Lower lobe of right lung (tissue), 2 donors: ENCODE data around the gene KCNQ1. TPM values are rescaled to one million over a fixed set of nuclear protein-coding genes. Genes with fewer than 3 reads are reported as not detected.

Experiments
- ATAC-seq, 2 donors: fragments of 200-7000 bp; cut with Tn5 transposase; one replicate each; pipeline ENCODE4 v1.9.1; 2020 to 2022; ENCODE audit warnings: mild to moderate bottlenecking in 2 of 2, moderate library complexity in 2 of 2
- DNase-seq: peaks from one replicate; pipeline ENCODE4 v3.0.0-alpha.2; 2020
- H3K27ac ChIP-seq: fragments of 200-600 bp; one replicate; pipeline ENCODE4 v1.8.0; 2022
- H3K27me3 ChIP-seq: fragments of 200-600 bp; one replicate; pipeline ENCODE4 v1.8.0; 2022; ENCODE audit warnings: low read depth
- H3K36me3 ChIP-seq: fragments of 200-600 bp; one replicate; pipeline ENCODE4 v1.8.0; 2022; ENCODE audit warnings: mild to moderate bottlenecking
- H3K4me1 ChIP-seq: fragments of 200-600 bp; one replicate; pipeline ENCODE4 v1.8.0; 2022
- H3K4me3 ChIP-seq: fragments of 200-600 bp; one replicate; pipeline ENCODE4 v1.8.0; 2022; ENCODE audit warnings: mild to moderate bottlenecking
- H3K9me3 ChIP-seq: fragments of 200-600 bp; one replicate; pipeline ENCODE4 v1.8.0; 2022
- CTCF ChIP-seq: fragments of 200-600 bp; IDR thresholded peaks from one replicate; pipeline ENCODE4 v1.8.0; 2022; ENCODE audit warnings: antibody characterized with exemption, mild to moderate bottlenecking
- intact Hi-C: fragments of 100-400 bp; cut with DNase I; formaldehyde crosslinking; loops from one replicate; pipeline ENCODE4 v1.11.0; 2022
- total RNA-seq: library from RNA; stranded (reverse); fragmentation: NEBNext Ultra II Directional; extraction: Animal tissue kit (Norgen Biotek cat#: 25700); gene quantifications from one replicate; pipeline ENCODE4 v1.2.1, GENCODE V29; 2021
- donor health status: DM: no; HTN: yes; CAD: no; lungs with severe emphysema.

KCNQ1 gene
- total RNA-seq, 1 donor from 2014 or later: 51.0 TPM

- ATAC-seq (no peak), DNase-seq (peak; percentile 16)
- intact Hi-C loops: no loop called here
- no peak overlapping the region for H3K27ac ChIP-seq
- no peak for TF ChIP-seq CTCF
- no peaks in the 10 kb centered on the region for H3K27me3 ChIP-seq
- no peaks in the 10 kb centered on the region for H3K4me1 ChIP-seq
- H3K36me3 ChIP-seq: no peaks in the 10 kb centered on the region
- H3K4me3 ChIP-seq: no peak overlapping the region
- H3K9me3 ChIP-seq: no peaks in the 10 kb centered on the region
These were observed 261.5 kb downstream of the KCNQ1 start for GRCh38 chr11:2706321-2706720.

DNA sequence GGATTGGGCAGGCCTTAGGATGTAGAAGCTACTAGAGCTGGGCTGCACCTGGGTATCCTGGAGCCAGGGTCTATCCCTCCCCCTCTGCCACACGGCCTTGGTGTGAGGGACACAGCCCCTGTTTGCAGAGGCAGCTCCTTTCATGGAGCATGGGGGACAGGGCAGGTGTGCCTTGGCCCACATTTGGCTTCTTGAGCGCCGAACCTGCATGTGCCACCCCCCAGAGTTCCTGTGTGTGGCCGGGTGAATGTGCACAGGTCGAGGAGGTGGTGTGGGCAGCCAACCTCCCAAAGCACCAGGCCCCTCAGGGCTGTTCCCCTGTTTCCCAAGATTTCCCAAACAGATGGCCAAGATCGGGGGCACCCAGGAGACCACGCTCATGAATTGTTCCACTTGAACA is 262.9 kb downstream of the KCNQ1 start:
- intact Hi-C loops: no loop called here

GRCh38 chr11:2708151-2708581 is 263.4 kb downstream of the KCNQ1 start:
- no peak for TF ChIP-seq CTCF
- no peaks in the 10 kb centered on the region for H3K27me3 ChIP-seq
- ATAC-seq (peak in 1 of 2 donors; percentile 9), DNase-seq (no peak)
- no peaks in the 10 kb centered on the region for H3K4me1 ChIP-seq
- no peaks in the 10 kb centered on the region for H3K9me3 ChIP-seq
- intact Hi-C loops: no loop called here
- no peak overlapping the region for H3K4me3 ChIP-seq
- H3K36me3 ChIP-seq: no peaks in the 10 kb centered on the region
- H3K27ac ChIP-seq: peak overlapping the region; percentile 72

More for the DNA sequence above, 262.9 kb downstream of the KCNQ1 start:
- Histone ChIP-seq H3K36me3 (no peaks in the 10 kb centered on the region), H3K9me3 (no peaks in the 10 kb centered on the region), H3K4me3 (no peak overlapping the region), H3K4me1 (no peaks in the 10 kb centered on the region), H3K27me3 (no peaks in the 10 kb centered on the region), H3K27ac (no peak overlapping the region)
- no peak for ATAC-seq
- DNase-seq: no peak
- TF ChIP-seq CTCF: no peak

- no peak for DNase-seq
- TF ChIP-seq CTCF: no peak
- Histone ChIP-seq H3K27me3 (no peaks in the 10 kb centered on the region), H3K4me1 (no peaks in the 10 kb centered on the region), H3K36me3 (no peaks in the 10 kb centered on the region), H3K9me3 (no peaks in the 10 kb centered on the region), H3K4me3 (no peak overlapping the region), H3K27ac (peak overlapping the region; percentile 72)
- intact Hi-C loops: no loop called here
- peak; percentile 17 to 38 for ATAC-seq
These were observed 264.0 kb downstream of the KCNQ1 start for GRCh38 chr11:2708757-2709281.

- H3K27ac ChIP-seq: peak overlapping the region; percentile 72
- intact Hi-C loops: no loop called here
- no peaks in the 10 kb centered on the region for H3K9me3 ChIP-seq
- ATAC-seq (peak in 1 of 2 donors; percentile 25), DNase-seq (no peak)
- no peak for TF ChIP-seq CTCF
- no peaks in the 10 kb centered on the region for H3K4me1 ChIP-seq
- H3K4me3 ChIP-seq: no peak overlapping the region
- H3K27me3 ChIP-seq: no peaks in the 10 kb centered on the region
- no peaks in the 10 kb centered on the region for H3K36me3 ChIP-seq
These were observed 264.6 kb downstream of the KCNQ1 start for GRCh38 chr11:2709429-2709828.
